Measurements from ENCODE around the gene PRSS56. TPM values are rescaled to one million over a fixed set of nuclear protein-coding genes. Genes with fewer than 3 reads are reported as not detected.

The PRSS56 gene
- polyA plus RNA-seq, 1 experiment: not detected

DNA sequence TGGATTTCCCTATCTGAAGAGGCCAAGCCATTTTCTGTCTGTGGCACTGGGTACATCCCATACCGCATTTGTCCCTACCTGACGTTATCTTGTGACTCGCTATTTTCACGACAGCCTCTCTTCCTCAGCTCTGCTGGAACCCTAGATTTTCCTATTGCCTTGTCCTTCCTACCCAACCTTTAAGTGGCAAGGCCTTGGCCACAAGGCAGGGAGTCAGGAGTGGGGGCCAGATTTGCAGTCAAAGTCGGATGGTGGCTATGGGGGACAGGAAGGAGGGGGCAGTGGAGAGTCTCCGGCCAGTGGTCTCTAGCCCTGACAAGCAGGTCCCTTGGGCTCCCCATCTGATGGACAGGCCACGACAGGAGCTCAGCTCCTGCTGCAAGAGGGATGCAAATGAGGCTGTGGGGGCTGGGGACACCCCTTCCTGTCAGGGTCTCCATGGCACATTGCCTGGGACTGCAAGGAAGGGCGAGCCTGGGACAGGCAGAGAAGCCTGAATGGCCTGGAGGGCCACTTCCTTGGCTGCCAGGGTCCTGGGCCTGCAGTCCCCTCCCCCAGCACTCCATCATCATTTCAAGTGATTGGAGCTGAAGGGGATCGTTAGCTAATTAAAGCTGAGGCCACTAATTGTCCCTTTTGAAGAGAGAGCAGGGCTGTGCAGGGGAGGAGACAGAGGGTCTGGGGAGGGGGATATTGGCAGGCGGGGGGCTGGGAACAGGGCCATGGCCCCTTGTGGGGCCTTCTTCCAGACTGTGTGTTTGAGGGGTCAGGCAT, 26.3 kb upstream of the PRSS56 start:
- TF ChIP-seq, protein P1, sequence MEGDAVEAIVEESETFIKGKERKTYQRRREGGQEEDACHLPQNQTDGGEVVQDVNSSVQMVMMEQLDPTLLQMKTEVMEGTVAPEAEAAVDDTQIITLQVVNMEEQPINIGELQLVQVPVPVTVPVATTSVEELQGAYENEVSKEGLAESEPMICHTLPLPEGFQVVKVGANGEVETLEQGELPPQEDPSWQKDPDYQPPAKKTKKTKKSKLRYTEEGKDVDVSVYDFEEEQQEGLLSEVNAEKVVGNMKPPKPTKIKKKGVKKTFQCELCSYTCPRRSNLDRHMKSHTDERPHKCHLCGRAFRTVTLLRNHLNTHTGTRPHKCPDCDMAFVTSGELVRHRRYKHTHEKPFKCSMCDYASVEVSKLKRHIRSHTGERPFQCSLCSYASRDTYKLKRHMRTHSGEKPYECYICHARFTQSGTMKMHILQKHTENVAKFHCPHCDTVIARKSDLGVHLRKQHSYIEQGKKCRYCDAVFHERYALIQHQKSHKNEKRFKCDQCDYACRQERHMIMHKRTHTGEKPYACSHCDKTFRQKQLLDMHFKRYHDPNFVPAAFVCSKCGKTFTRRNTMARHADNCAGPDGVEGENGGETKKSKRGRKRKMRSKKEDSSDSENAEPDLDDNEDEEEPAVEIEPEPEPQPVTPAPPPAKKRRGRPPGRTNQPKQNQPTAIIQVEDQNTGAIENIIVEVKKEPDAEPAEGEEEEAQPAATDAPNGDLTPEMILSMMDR (IDR thresholded peaks at IDR 0.05; ENCODE audit: low read depth, low read length): no peak
- POLR2A ChIA-PET: no interaction called here
- H3K4me3 ChIP-seq (ENCODE audit: low read depth, low read length): no peak overlapping the region
- no peaks in the 10 kb centered on the region; the same call in 1 of the 2 replicates for H3K9me3 ChIP-seq (ENCODE audit: control insufficient read depth, insufficient read depth, low read length)
- CTCF ChIA-PET: interaction anchor here (0.6 kb wide), 1 partner anchor 54 kb away, joined by 3 read pairs; no protein-coding TSS in a partner anchor
- no peak overlapping the region for H3K27ac ChIP-seq (ENCODE audit: low read depth, low read length)
- peaks cover 25% of the 10 kb centered on the region for H3K27me3 ChIP-seq (ENCODE audit: control insufficient read depth, insufficient read depth, low read length)
- DNase-seq (ENCODE audit: low read depth, low spot score): no peak

GRCh38 chr2:232494542-232494941, 25.6 kb upstream of the PRSS56 start:
- CTCF ChIA-PET: interaction anchor here (0.6 kb wide), 1 partner anchor 55 kb away, joined by 3 read pairs; no protein-coding TSS in a partner anchor

GRCh38 chr2:232495292-232495691, 24.9 kb upstream of the PRSS56 start:
- Histone ChIP-seq H3K27ac (ENCODE audit: low read depth, low read length) (no peak overlapping the region), H3K4me3 (ENCODE audit: low read depth, low read length) (no peak overlapping the region), H3K27me3 (ENCODE audit: control insufficient read depth, insufficient read depth, low read length) (peaks cover 22% of the 10 kb centered on the region), H3K9me3 (ENCODE audit: control insufficient read depth, insufficient read depth, low read length) (no peaks in the 10 kb centered on the region; the same call in 1 of the 2 replicates)
- ChIA-PET CTCF (no interaction called here), POLR2A (no interaction called here)
- DNase-seq (ENCODE audit: low read depth, low spot score): no peak
- TF ChIP-seq, protein P1 (IDR thresholded peaks at IDR 0.05; ENCODE audit: low read depth, low read length): no peak

More at GRCh38 chr2:232494542-232494941, 25.6 kb upstream of the PRSS56 start:
- Histone ChIP-seq H3K27me3 (ENCODE audit: control insufficient read depth, insufficient read depth, low read length) (peaks cover 25% of the 10 kb centered on the region), H3K4me3 (ENCODE audit: low read depth, low read length) (no peak overlapping the region), H3K27ac (ENCODE audit: low read depth, low read length) (no peak overlapping the region), H3K9me3 (ENCODE audit: control insufficient read depth, insufficient read depth, low read length) (no peaks in the 10 kb centered on the region; the same call in 1 of the 2 replicates)
- TF ChIP-seq, protein P1 (IDR thresholded peaks at IDR 0.05; ENCODE audit: low read depth, low read length): no peak
- DNase-seq (ENCODE audit: low read depth, low spot score): no peak
- POLR2A ChIA-PET: no interaction called here

DNA sequence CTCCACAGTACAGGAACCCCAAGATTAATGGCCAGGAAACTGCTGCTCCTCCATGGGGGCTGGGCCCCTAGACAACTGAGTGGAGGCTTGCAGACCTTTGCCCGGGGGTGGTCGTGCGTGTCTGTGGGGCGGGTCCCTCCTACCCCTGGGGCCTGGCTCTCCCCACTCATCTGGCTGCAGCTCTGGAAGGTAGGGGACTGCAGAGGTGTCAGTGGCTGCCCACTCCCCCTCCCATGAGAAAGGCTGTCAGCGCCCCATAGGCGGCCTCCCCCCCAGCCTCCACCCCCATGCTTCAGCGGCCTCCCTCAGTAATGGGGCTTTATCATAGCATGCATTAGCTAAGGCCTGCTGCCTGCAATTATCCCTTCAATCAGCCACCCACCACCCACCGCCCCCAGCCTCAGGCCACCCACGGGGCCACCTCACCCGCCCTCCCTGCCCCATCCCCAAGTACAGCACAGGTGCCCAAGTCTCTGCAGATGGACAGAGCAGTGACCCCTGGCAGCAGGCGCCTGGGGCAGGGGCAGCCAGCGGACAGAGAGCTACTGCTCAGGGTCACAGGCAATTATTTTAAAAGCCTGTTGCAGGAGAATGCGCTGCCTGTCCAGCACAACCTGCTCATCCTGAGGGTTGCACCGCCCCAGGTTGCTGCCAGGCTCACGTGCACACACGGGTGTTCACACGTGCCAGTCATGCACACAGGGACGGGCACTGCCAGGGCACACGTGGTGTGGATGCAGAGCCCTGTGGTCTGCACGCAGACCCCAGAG, 23.5 kb upstream of the PRSS56 start:
- no peak overlapping the region for H3K4me3 ChIP-seq (ENCODE audit: low read depth, low read length)
- ChIA-PET CTCF (no interaction called here), POLR2A (no interaction called here)
- no peaks in the 10 kb centered on the region for H3K9me3 ChIP-seq (ENCODE audit: control insufficient read depth, insufficient read depth, low read length)
- TF ChIP-seq, protein P1 (IDR thresholded peaks at IDR 0.05; ENCODE audit: low read depth, low read length): no peak
- no peak overlapping the region for H3K27ac ChIP-seq (ENCODE audit: low read depth, low read length)
- no peak for DNase-seq (ENCODE audit: low read depth, low spot score)
- H3K27me3 ChIP-seq (ENCODE audit: control insufficient read depth, insufficient read depth, low read length): peaks cover 32% of the 10 kb centered on the region

- DNase-seq (ENCODE audit: low read depth, low spot score): no peak
- Histone ChIP-seq H3K9me3 (ENCODE audit: control insufficient read depth, insufficient read depth, low read length) (no peaks in the 10 kb centered on the region), H3K4me3 (ENCODE audit: low read depth, low read length) (no peak overlapping the region), H3K27ac (ENCODE audit: low read depth, low read length) (no peak overlapping the region), H3K27me3 (ENCODE audit: control insufficient read depth, insufficient read depth, low read length) (peaks cover 33% of the 10 kb centered on the region)
- CTCF ChIA-PET: no interaction called here
- POLR2A ChIA-PET: no interaction called here
- TF ChIP-seq, protein P1 (IDR thresholded peaks at IDR 0.05; ENCODE audit: low read depth, low read length): no peak
Measured at GRCh38 chr2:232497348-232497747, 22.8 kb upstream of the PRSS56 start.

All from AG04450 (cell line).